ENCODE results near the gene LUM.

LUM gene

GRCh38 chr12:91074154-91074709, 37.1 kb downstream of the LUM start:
- TF ChIP-seq CTCF (IDR thresholded peaks at IDR 0.05; ENCODE audit: insufficient read depth, low read length, poor library complexity, severe bottlenecking) = no peak
- DNase-seq (ENCODE audit: extremely low read depth, insufficient read length) = no peak

GRCh38 chr12:91073426-91073825, 37.9 kb downstream of the LUM start:
- TF ChIP-seq CTCF (IDR thresholded peaks at IDR 0.05; ENCODE audit: insufficient read depth, low read length, poor library complexity, severe bottlenecking) = no peak
- Histone ChIP-seq H3K36me3 (ENCODE audit: control insufficient read depth, insufficient read depth, low read length) (no peaks in the 10 kb centered on the region), H3K27me3 (replicated peaks; ENCODE audit: control insufficient read depth, insufficient read depth, low read length) (no peaks in the 10 kb centered on the region), H3K4me3 (replicated peaks; ENCODE audit: low read depth, low read length) (no peak overlapping the region)
- no peak for DNase-seq (ENCODE audit: extremely low read depth, insufficient read length)

More at GRCh38 chr12:91074154-91074709, 37.1 kb downstream of the LUM start:
- Histone ChIP-seq H3K36me3 (ENCODE audit: control insufficient read depth, insufficient read depth, low read length) (no peaks in the 10 kb centered on the region), H3K27me3 (replicated peaks; ENCODE audit: control insufficient read depth, insufficient read depth, low read length) (no peaks in the 10 kb centered on the region), H3K4me3 (replicated peaks; ENCODE audit: low read depth, low read length) (no peak overlapping the region)

GRCh38 chr12:91072931-91073330, 38.4 kb downstream of the LUM start:
- no peak for TF ChIP-seq CTCF (IDR thresholded peaks at IDR 0.05; ENCODE audit: insufficient read depth, low read length, poor library complexity, severe bottlenecking)
- DNase-seq (ENCODE audit: extremely low read depth, insufficient read length) = no peak
- H3K27me3 ChIP-seq (replicated peaks; ENCODE audit: control insufficient read depth, insufficient read depth, low read length) = no peaks in the 10 kb centered on the region
- no peaks in the 10 kb centered on the region for H3K36me3 ChIP-seq (ENCODE audit: control insufficient read depth, insufficient read depth, low read length)
- H3K4me3 ChIP-seq (replicated peaks; ENCODE audit: low read depth, low read length) = no peak overlapping the region

- Histone ChIP-seq H3K36me3 (ENCODE audit: control insufficient read depth, insufficient read depth, low read length) (no peaks in the 10 kb centered on the region), H3K4me3 (replicated peaks; ENCODE audit: low read depth, low read length) (no peak overlapping the region), H3K27me3 (replicated peaks; ENCODE audit: control insufficient read depth, insufficient read depth, low read length) (no peaks in the 10 kb centered on the region)
- no peak for DNase-seq (ENCODE audit: extremely low read depth, insufficient read length)
- no peak for TF ChIP-seq CTCF (IDR thresholded peaks at IDR 0.05; ENCODE audit: insufficient read depth, low read length, poor library complexity, severe bottlenecking)
Measured at GRCh38 chr12:91070936-91071335, 40.4 kb downstream of the LUM start.

GRCh38 chr12:91065396-91065795, 45.9 kb downstream of the LUM start:
- Histone ChIP-seq H3K36me3 (ENCODE audit: control insufficient read depth, insufficient read depth, low read length) (no peaks in the 10 kb centered on the region), H3K27me3 (replicated peaks; ENCODE audit: control insufficient read depth, insufficient read depth, low read length) (no peaks in the 10 kb centered on the region), H3K4me3 (replicated peaks; ENCODE audit: low read depth, low read length) (no peak overlapping the region)
- no peak for TF ChIP-seq CTCF (IDR thresholded peaks at IDR 0.05; ENCODE audit: insufficient read depth, low read length, poor library complexity, severe bottlenecking)
- no peak for DNase-seq (ENCODE audit: extremely low read depth, insufficient read length)

GRCh38 chr12:91064640-91065039, 46.7 kb downstream of the LUM start:
- no peak for DNase-seq (ENCODE audit: extremely low read depth, insufficient read length)
- Histone ChIP-seq H3K27me3 (replicated peaks; ENCODE audit: control insufficient read depth, insufficient read depth, low read length) (no peaks in the 10 kb centered on the region), H3K36me3 (ENCODE audit: control insufficient read depth, insufficient read depth, low read length) (no peaks in the 10 kb centered on the region), H3K4me3 (replicated peaks; ENCODE audit: low read depth, low read length) (no peak overlapping the region)
- TF ChIP-seq CTCF (IDR thresholded peaks at IDR 0.05; ENCODE audit: insufficient read depth, low read length, poor library complexity, severe bottlenecking) = no peak

Measured in GM06990 (cell line).